ENCODE measurements around the gene LTA.

DNA sequence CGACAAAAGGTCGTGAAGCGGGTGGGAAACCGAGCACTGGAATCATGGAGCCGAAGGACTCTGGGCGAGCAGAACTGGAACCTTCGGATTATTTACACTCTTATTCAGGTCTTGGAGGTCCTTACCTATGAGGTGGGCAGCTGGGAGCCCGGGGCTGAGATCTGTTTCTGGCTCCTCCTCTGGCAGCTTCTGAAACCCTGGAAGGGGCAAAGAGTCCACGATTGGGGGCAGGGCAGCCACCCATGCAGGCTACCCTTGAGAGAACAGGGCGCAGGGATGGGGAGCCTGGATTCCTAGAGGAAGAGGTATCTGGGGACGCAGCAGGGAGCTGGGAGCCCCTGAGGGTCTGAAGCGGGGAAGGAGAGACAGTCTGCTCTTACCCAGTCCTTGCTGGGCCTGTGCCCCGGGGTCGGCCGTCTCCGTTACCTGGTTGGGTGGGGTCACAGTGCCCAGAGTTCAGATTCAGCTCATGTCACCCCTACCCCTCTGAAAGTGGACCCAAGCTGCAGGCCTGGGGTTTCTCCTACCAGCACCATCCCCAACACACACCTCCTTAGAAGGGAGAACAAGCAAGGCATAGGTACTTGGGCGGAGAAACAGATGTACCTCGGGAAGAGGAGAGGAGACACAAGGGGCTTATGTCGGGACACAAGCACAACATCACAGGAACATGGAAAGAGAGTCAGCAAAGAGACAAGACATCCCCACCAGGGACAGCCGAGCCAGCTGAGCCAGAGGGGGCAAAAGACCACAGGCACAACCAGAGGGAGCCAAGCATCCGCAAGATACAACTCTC is 9.5 kb downstream of the LTA start:
- TF ChIP-seq, protein P1, sequence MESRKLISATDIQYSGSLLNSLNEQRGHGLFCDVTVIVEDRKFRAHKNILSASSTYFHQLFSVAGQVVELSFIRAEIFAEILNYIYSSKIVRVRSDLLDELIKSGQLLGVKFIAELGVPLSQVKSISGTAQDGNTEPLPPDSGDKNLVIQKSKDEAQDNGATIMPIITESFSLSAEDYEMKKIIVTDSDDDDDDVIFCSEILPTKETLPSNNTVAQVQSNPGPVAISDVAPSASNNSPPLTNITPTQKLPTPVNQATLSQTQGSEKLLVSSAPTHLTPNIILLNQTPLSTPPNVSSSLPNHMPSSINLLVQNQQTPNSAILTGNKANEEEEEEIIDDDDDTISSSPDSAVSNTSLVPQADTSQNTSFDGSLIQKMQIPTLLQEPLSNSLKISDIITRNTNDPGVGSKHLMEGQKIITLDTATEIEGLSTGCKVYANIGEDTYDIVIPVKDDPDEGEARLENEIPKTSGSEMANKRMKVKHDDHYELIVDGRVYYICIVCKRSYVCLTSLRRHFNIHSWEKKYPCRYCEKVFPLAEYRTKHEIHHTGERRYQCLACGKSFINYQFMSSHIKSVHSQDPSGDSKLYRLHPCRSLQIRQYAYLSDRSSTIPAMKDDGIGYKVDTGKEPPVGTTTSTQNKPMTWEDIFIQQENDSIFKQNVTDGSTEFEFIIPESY (IDR thresholded peaks at IDR 0.05; ENCODE audit: extremely low read depth, insufficient replicate concordance, low read length), result no peak
- TF ChIP-seq, protein P2, sequence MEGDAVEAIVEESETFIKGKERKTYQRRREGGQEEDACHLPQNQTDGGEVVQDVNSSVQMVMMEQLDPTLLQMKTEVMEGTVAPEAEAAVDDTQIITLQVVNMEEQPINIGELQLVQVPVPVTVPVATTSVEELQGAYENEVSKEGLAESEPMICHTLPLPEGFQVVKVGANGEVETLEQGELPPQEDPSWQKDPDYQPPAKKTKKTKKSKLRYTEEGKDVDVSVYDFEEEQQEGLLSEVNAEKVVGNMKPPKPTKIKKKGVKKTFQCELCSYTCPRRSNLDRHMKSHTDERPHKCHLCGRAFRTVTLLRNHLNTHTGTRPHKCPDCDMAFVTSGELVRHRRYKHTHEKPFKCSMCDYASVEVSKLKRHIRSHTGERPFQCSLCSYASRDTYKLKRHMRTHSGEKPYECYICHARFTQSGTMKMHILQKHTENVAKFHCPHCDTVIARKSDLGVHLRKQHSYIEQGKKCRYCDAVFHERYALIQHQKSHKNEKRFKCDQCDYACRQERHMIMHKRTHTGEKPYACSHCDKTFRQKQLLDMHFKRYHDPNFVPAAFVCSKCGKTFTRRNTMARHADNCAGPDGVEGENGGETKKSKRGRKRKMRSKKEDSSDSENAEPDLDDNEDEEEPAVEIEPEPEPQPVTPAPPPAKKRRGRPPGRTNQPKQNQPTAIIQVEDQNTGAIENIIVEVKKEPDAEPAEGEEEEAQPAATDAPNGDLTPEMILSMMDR (IDR thresholded peaks at IDR 0.05 in 2 of 3, conservative IDR thresholded peaks at IDR 0.05 in 1 of 3; ENCODE audit: borderline replicate concordance in 1 of 3, insufficient read depth in 1 of 3, low read depth in 2 of 3, low read length in 2 of 3), result no peak
- TF ChIP-seq, protein P3, sequence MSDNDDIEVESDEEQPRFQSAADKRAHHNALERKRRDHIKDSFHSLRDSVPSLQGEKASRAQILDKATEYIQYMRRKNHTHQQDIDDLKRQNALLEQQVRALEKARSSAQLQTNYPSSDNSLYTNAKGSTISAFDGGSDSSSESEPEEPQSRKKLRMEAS (IDR thresholded peaks at IDR 0.05), result no peak
- no peak for TF ChIP-seq EZH2 (IDR thresholded peaks at IDR 0.05)
- TF ChIP-seq RAD21 (IDR thresholded peaks at IDR 0.05; ENCODE audit: low read depth), result no peak
- no peak for TF ChIP-seq FOSL1 (IDR thresholded peaks at IDR 0.05; ENCODE audit: low read depth)
- no peak for TF ChIP-seq POLR2A (IDR thresholded peaks at IDR 0.05; ENCODE audit: borderline replicate concordance, extremely low read depth, insufficient read depth, insufficient read length)
- TF ChIP-seq, protein P4, sequence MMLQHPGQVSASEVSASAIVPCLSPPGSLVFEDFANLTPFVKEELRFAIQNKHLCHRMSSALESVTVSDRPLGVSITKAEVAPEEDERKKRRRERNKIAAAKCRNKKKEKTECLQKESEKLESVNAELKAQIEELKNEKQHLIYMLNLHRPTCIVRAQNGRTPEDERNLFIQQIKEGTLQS (IDR thresholded peaks at IDR 0.05), result no peak
- TF ChIP-seq EZH2phosphoT487 (IDR thresholded peaks at IDR 0.05; ENCODE audit: borderline replicate concordance), result no peak
